OCI-LY3 (cell line): Measurements from ENCODE around the gene PDE4D.

Experiments used
- H2AFZ ChIP-seq: fragments of 200-600, 300-600 bp; shearing (Covaris generic); 2 replicates; pipeline ENCODE4 v1.6.0; 2014; ENCODE audit warnings: antibody characterized with exemption, low read depth, low read length
- H3K27ac ChIP-seq: fragments of 200-600, 300-600 bp; sonication (generic); 2 replicates; pipeline ENCODE4 v1.5.1; 2014; ENCODE audit warnings: mild to moderate bottlenecking, low read length, moderate library complexity, mixed read lengths
- H3K27me3 ChIP-seq: fragments of 200-600, 300-600 bp; sonication (generic); 2 replicates; pipeline ENCODE4 v1.6.1; 2014; ENCODE audit warnings: low read depth, low read length, mixed read lengths
- H3K36me3 ChIP-seq: fragments of 200-600, 300-600 bp; sonication (generic); replicated peaks from 2 replicates; pipeline ENCODE3; 2014; ENCODE audit warnings: low read depth, low read length, mixed read lengths
- H3K4me1 ChIP-seq: fragments of 300-600, 200-600 bp; sonication (generic); 2 replicates; pipeline ENCODE4 v1.6.1; 2014; ENCODE audit warnings: low read length, mixed read lengths
- H3K4me2 ChIP-seq: fragments of 200-600, 300-600 bp; sonication (generic); 2 replicates; pipeline ENCODE4 v1.6.1; 2014; ENCODE audit warnings: low read length, mixed read lengths
- H3K4me3 ChIP-seq: fragments of 300-600, 200-600 bp; sonication (generic); 2 replicates; pipeline ENCODE4 v1.5.1; 2014; ENCODE audit warnings: antibody characterized with exemption, mild to moderate bottlenecking, low read length, moderate library complexity
- H3K79me2 ChIP-seq: fragments of 300-600, 200-600 bp; shearing (Covaris generic); 2 replicates; pipeline ENCODE4 v1.6.1; 2014; ENCODE audit warnings: mild to moderate bottlenecking, low read length, mixed read lengths
- H3K9ac ChIP-seq: fragments of 300-600, 200-600 bp; shearing (Covaris generic); 2 replicates; pipeline ENCODE4 v1.6.0; 2014; ENCODE audit warnings: mild to moderate bottlenecking, low read length, moderate library complexity
- H3K9me3 ChIP-seq: fragments of 200-600, 300-600 bp; shearing (Covaris generic); 2 replicates; pipeline ENCODE4 v1.6.1; 2014; ENCODE audit warnings: low read length, mixed read lengths; ENCODE audit not compliant: insufficient read depth
- H4K20me1 ChIP-seq: fragments of 200-600, 300-600 bp; sonication (generic); 2 replicates; pipeline ENCODE4 v1.6.1; 2016; ENCODE audit warnings: low read length, mixed read lengths; ENCODE audit not compliant: insufficient read depth
- CTCF ChIP-seq: fragments of 200-600, 300-600 bp; sonication (generic); IDR thresholded peaks from 2 replicates; pipeline ENCODE4 v1.5.1; 2014; ENCODE audit warnings: antibody characterized with exemption, low read length, low read depth
- EZH2phosphoT487 ChIP-seq: fragments of 200-600 bp; shearing (Covaris generic); IDR thresholded peaks from 2 replicates; pipeline ENCODE4 v1.6.1; 2018; ENCODE audit warnings: antibody characterized with exemption, mixed run types, low read depth

The PDE4D gene

GRCh38 chr5:59738024-59738423 lies 155.5 kb downstream of the PDE4D start:
- Histone ChIP-seq H2AFZ (no peak overlapping the region), H3K4me3 (no peak overlapping the region), H3K27ac (no peak overlapping the region), H3K9me3 (no peaks in the 10 kb centered on the region), H3K79me2 (no peaks in the 10 kb centered on the region), H3K36me3 (no peaks in the 10 kb centered on the region), H3K4me2 (no peak overlapping the region), H3K27me3 (no peaks in the 10 kb centered on the region), H3K4me1 (no peaks in the 10 kb centered on the region), H4K20me1 (no peaks in the 10 kb centered on the region), H3K9ac (no peak overlapping the region)
- TF ChIP-seq EZH2phosphoT487 (no peak), CTCF (no peak)

GRCh38 chr5:59732806-59733205 lies 160.7 kb downstream of the PDE4D start:
- Histone ChIP-seq H3K4me3 (no peak overlapping the region), H3K4me2 (no peak overlapping the region), H2AFZ (no peak overlapping the region), H3K79me2 (no peaks in the 10 kb centered on the region), H3K9ac (no peak overlapping the region), H4K20me1 (no peaks in the 10 kb centered on the region), H3K27ac (no peak overlapping the region), H3K36me3 (no peaks in the 10 kb centered on the region), H3K9me3 (no peaks in the 10 kb centered on the region), H3K4me1 (no peaks in the 10 kb centered on the region), H3K27me3 (no peaks in the 10 kb centered on the region)
- no peak for TF ChIP-seq CTCF
- no peak for TF ChIP-seq EZH2phosphoT487

GRCh38 chr5:59732301-59732700 lies 161.2 kb downstream of the PDE4D start:
- no peak overlapping the region for H2AFZ ChIP-seq
- H3K9me3 ChIP-seq: no peaks in the 10 kb centered on the region
- H3K4me3 ChIP-seq: no peak overlapping the region
- no peaks in the 10 kb centered on the region for H3K4me1 ChIP-seq
- TF ChIP-seq EZH2phosphoT487 (no peak), CTCF (no peak)
- no peak overlapping the region for H3K4me2 ChIP-seq
- no peaks in the 10 kb centered on the region for H3K79me2 ChIP-seq
- no peaks in the 10 kb centered on the region for H3K27me3 ChIP-seq
- no peak overlapping the region for H3K27ac ChIP-seq
- no peak overlapping the region for H3K9ac ChIP-seq
- no peaks in the 10 kb centered on the region for H4K20me1 ChIP-seq
- no peaks in the 10 kb centered on the region for H3K36me3 ChIP-seq

- no peaks in the 10 kb centered on the region for H3K79me2 ChIP-seq
Observed at GRCh38 chr5:59731809-59732208, 161.7 kb downstream of the PDE4D start.

More at GRCh38 chr5:59731809-59732208, 161.7 kb downstream of the PDE4D start:
- H2AFZ ChIP-seq: no peak overlapping the region
- H3K9ac ChIP-seq: no peak overlapping the region
- no peaks in the 10 kb centered on the region for H4K20me1 ChIP-seq
- no peaks in the 10 kb centered on the region for H3K36me3 ChIP-seq
- TF ChIP-seq CTCF: no peak
- no peak for TF ChIP-seq EZH2phosphoT487
- H3K4me2 ChIP-seq: no peak overlapping the region
- H3K9me3 ChIP-seq: no peaks in the 10 kb centered on the region
- no peaks in the 10 kb centered on the region for H3K4me1 ChIP-seq
- no peak overlapping the region for H3K4me3 ChIP-seq
- H3K27me3 ChIP-seq: no peaks in the 10 kb centered on the region
- no peak overlapping the region for H3K27ac ChIP-seq
